Measurements from ENCODE around the gene CST9L. TPM values are rescaled to one million over a fixed set of nuclear protein-coding genes. Genes with fewer than 3 reads are reported as not detected.

CST9L gene
- total RNA-seq, 1 experiment from 2014 or later, result not detected

GRCh38 chr20:23565503-23566045, 2.7 kb downstream of the CST9L start:
- intact Hi-C loops (cut with micrococcal nuclease; ENCODE audit: unreplicated experiment), result no loop called here
- H3K9me2 ChIP-seq (ENCODE audit: insufficient read depth), result no peaks in the 10 kb centered on the region
- no peak for DNase-seq
- TF ChIP-seq EZH2 (IDR thresholded peaks at IDR 0.05; ENCODE audit: low read depth), result no peak
- TF ChIP-seq CTCF (conservative IDR thresholded peaks at IDR 0.05), result no peak
- H3K4me1 ChIP-seq (replicated peaks; ENCODE audit: insufficient read depth), result no peaks in the 10 kb centered on the region
- no peaks in the 10 kb centered on the region for H3F3A ChIP-seq (ENCODE audit: insufficient read depth, low read depth)
- CTCF ChIA-PET, result no interaction called here
- no peak overlapping the region for H3K4me2 ChIP-seq
- no peak overlapping the region for H2AFZ ChIP-seq
- H3K27ac ChIP-seq, result no peak overlapping the region
- no peaks in the 10 kb centered on the region for H4K20me1 ChIP-seq (ENCODE audit: insufficient read depth)
- no peaks in the 10 kb centered on the region for H3K36me3 ChIP-seq (ENCODE audit: low read depth)
- no peak overlapping the region for H3K4me3 ChIP-seq
- H3K27me3 ChIP-seq (ENCODE audit: insufficient read depth, low read depth), result peaks cover 10% of the 10 kb centered on the region
- no peaks in the 10 kb centered on the region for H3K79me2 ChIP-seq (ENCODE audit: low read depth)
- POLR2A ChIA-PET (ENCODE audit: unreplicated experiment), result no interaction called here
- no TSS peak for BruUV-seq (replicated peaks)
- H3K9me3 ChIP-seq (ENCODE audit: insufficient read depth, low read depth), result no peaks in the 10 kb centered on the region; the same call in 1 of the 2 replicates

- ChIA-PET POLR2A (ENCODE audit: unreplicated experiment) (no interaction called here), CTCF (no interaction called here)
- no TSS peak for BruUV-seq (replicated peaks)
Measured at GRCh38 chr20:23564927-23565326, 3.4 kb downstream of the CST9L start.

GRCh38 chr20:23562721-23563342, 5.5 kb downstream of the CST9L start:
- POLR2A ChIA-PET (ENCODE audit: unreplicated experiment), result no interaction called here
- no peak overlapping the region for H3K4me2 ChIP-seq
- DNase-seq, result no peak
- peaks cover 13% of the 10 kb centered on the region for H3K27me3 ChIP-seq (ENCODE audit: insufficient read depth, low read depth)
- H3F3A ChIP-seq (ENCODE audit: insufficient read depth, low read depth), result no peaks in the 10 kb centered on the region
- TF ChIP-seq EZH2 (IDR thresholded peaks at IDR 0.05; ENCODE audit: low read depth), result no peak
- TF ChIP-seq CTCF (conservative IDR thresholded peaks at IDR 0.05), result no peak
- no peak overlapping the region for H3K4me3 ChIP-seq
- H3K9me2 ChIP-seq (ENCODE audit: insufficient read depth), result no peaks in the 10 kb centered on the region
- H3K9me3 ChIP-seq (ENCODE audit: insufficient read depth, low read depth), result no peaks in the 10 kb centered on the region; the same call in 1 of the 2 replicates
- H4K20me1 ChIP-seq (ENCODE audit: insufficient read depth), result no peaks in the 10 kb centered on the region
- no TSS peak for BruUV-seq (replicated peaks)
- no peaks in the 10 kb centered on the region for H3K79me2 ChIP-seq (ENCODE audit: low read depth)
- intact Hi-C loops (cut with micrococcal nuclease; ENCODE audit: unreplicated experiment), result no loop called here
- H3K4me1 ChIP-seq (replicated peaks; ENCODE audit: insufficient read depth), result no peaks in the 10 kb centered on the region
- CTCF ChIA-PET, result no interaction called here
- no peak overlapping the region for H2AFZ ChIP-seq
- no peak overlapping the region for H3K27ac ChIP-seq
- H3K36me3 ChIP-seq (ENCODE audit: low read depth), result no peaks in the 10 kb centered on the region

More at GRCh38 chr20:23564927-23565326, 3.4 kb downstream of the CST9L start:
- Histone ChIP-seq H3K27me3 (ENCODE audit: insufficient read depth, low read depth) (peaks cover 10% of the 10 kb centered on the region), H3K36me3 (ENCODE audit: low read depth) (no peaks in the 10 kb centered on the region), H3K4me1 (replicated peaks; ENCODE audit: insufficient read depth) (no peaks in the 10 kb centered on the region), H3K9me2 (ENCODE audit: insufficient read depth) (no peaks in the 10 kb centered on the region), H3K79me2 (ENCODE audit: low read depth) (no peaks in the 10 kb centered on the region), H2AFZ (no peak overlapping the region), H3K27ac (no peak overlapping the region), H3F3A (ENCODE audit: insufficient read depth, low read depth) (no peaks in the 10 kb centered on the region), H3K9me3 (ENCODE audit: insufficient read depth, low read depth) (no peaks in the 10 kb centered on the region; the same call in 1 of the 2 replicates), H3K4me2 (no peak overlapping the region), H4K20me1 (ENCODE audit: insufficient read depth) (no peaks in the 10 kb centered on the region), H3K4me3 (no peak overlapping the region)
- DNase-seq, result no peak
- intact Hi-C loops (cut with micrococcal nuclease; ENCODE audit: unreplicated experiment), result no loop called here
- TF ChIP-seq EZH2 (IDR thresholded peaks at IDR 0.05; ENCODE audit: low read depth) (no peak), CTCF (conservative IDR thresholded peaks at IDR 0.05) (no peak)
